ENCODE data around the gene CISH. TPM values are rescaled to one million over a fixed set of nuclear protein-coding genes. Genes with fewer than 3 reads are reported as not detected.

CISH gene
- total RNA-seq, 1 experiment from 2014 or later, result 0.30 TPM

DNA sequence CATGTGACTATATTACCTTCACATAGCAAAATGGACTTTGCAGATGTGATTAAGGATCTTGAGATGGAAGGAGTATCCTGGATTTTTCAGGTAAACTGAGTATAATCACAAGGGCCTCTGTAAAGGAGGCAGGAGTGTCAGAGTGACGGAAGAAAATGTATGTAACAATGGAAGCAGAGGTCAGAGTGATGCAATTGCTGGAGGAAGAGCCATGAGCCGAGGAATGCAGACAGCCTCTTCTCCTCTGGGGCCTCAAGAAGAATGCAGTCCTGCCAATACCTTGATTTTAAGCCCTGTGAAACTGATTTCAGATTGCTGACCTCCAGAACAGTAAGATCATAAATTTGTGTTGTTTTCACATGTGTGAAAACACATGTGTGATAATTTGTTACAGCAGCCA is 27.2 kb downstream of the CISH start:
- DNase-seq (ENCODE audit: low read depth), result no peak
- in situ Hi-C loops (cut with HindIII; ENCODE audit: low pct_unique_long_range_greater_than_20kb, low sequenced_read_pairs), result no loop called here

DNA sequence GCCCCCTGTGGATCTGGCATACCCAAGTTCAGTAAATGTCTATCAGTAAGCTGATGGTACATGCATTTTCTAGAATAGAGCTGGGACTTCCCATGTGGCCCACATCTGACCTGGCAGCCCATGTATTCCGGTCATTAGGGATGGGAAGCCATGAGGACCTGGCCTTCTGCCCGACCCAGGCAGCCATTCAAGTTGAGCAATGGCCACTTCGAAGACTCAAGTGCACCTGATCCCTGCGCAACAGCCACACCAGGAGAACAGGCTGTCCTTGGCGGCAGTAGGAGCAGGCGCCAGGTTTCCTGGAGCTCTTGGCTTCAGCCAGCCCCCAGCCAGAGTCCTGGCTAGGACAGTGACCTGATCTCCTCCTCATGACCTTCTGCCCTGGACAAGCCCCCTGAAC is 27.7 kb downstream of the CISH start:
- DNase-seq (ENCODE audit: low read depth), result no peak
- in situ Hi-C loops (cut with HindIII; ENCODE audit: low pct_unique_long_range_greater_than_20kb, low sequenced_read_pairs), result no loop called here

DNA sequence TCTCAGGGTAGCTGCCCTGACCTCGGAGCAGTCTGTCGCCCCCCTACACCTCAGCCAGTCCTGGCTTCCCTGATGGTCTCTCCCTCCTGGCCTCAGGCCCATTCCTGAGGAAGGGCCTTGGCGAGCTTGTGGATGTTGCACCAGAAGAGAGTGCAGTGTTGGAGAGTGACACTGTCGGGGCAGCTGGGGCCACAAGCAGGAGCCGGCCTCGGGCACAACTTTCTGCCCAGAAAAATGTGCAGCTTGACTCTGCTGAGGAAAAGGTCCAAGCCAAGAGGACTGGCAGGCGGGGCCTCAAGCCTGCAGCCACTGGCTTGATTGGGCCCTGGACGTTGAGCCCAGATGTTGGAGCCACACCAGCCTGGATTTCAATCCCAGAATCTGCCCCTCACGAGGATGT is 29.5 kb downstream of the CISH start:
- in situ Hi-C loops (cut with HindIII; ENCODE audit: low pct_unique_long_range_greater_than_20kb, low sequenced_read_pairs), result no loop called here
- DNase-seq (ENCODE audit: low read depth), result no peak

DNA sequence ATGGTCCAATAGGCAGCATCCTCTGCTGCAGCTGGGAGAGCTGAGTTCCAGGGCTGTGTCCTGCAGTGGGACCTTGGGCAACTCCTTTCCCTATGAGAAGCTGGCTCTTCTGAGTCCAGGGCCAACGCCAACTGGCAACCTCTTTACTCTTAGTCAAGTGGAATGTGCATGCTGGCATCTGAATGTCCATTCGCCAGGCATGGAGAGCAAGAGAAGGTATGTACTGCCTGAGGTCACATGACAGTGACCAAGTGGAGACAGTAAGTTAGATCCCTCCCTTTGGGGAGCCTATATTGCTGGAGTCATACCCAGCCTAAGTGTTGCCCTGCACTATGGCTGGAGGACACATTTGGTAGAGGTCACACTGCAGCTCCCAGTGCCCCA is 30.1 kb downstream of the CISH start:
- in situ Hi-C loops (cut with HindIII; ENCODE audit: low pct_unique_long_range_greater_than_20kb, low sequenced_read_pairs), result no loop called here

DNA sequence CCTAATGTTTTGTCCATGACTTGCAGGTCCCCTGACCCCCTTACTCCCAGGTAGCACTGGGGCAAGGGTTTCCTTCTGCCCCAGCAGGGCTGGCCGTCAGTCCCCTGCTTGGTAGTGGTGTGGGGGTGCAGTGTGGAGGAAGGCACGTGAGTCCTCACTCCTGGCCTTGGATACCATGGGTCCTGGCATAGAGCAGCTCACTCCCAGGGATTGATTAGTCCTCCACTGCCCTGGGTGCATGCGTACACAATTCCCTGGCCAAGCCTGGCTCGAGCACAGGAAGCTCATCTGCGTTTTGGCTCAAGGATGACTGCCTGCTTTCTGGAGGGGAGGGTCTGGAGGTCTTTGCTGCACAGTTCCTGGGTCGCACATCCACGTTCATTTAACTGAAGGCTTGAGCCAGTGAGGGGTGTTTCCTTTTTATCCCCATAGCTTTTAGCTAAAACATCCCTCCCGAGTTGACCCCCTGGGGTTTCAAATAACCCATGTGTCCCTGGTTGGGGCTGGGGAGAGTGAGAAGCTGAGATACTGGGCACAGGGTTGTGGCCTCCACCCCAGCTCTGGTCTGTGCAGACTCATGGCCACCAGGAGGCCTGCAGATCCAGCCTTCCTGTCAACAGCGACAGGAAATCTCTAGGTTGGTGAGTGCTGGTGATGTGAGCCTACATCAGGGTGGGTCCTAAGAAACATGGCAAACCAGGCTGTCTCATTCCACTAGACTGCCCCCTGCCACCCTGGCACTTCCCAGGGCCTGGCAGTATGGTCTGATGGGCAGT is 30.7 kb downstream of the CISH start:
- in situ Hi-C loops (cut with HindIII; ENCODE audit: low pct_unique_long_range_greater_than_20kb, low sequenced_read_pairs), result no loop called here

More for the DNA sequence above, 30.1 kb downstream of the CISH start:
- no peak for DNase-seq (ENCODE audit: low read depth)

DNA sequence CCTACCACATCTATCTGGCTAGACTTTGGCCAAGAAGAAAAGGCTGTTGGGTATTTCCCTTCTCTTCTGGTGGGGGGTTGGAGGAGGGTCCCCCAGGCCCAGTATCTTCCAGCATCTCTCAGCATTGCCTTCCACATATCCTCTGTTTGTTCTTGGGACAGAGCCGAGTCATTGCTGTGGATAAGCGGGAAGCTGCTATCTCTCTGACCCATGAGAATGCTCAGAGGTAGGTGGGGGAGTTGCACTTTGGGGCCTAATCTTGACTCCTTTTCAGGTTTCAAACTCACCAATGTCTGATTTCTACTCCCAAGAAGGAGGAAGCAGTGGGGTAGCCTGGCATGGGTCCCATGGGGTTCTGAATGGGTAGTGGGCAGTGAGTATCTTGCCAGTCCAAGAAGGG is 34.2 kb downstream of the CISH start:
- no peak for DNase-seq (ENCODE audit: low read depth)
- in situ Hi-C loops (cut with HindIII; ENCODE audit: low pct_unique_long_range_greater_than_20kb, low sequenced_read_pairs), result no loop called here

More for the DNA sequence above, 30.7 kb downstream of the CISH start:
- no peak for DNase-seq (ENCODE audit: low read depth)

DNA sequence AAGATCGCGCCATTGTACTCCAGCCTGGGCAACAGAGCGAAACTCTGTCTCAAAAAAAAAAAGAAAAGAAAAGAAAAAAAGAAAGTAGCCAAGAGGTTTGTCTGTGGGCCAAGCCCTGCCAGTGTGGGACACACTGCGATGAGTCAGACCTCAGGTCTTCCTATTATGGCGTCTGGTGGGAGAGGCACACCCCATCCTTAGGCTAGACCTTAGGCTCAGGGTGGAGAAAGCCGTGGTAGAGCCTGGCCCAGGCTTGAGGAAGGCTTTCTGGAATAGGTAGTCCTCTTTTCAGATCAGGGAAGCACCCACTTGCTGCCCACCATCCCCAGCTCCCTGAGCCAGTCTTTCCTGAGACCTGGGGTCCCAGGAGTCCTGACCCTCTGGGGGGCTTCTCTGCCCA is 36.2 kb downstream of the CISH start:
- no peak for DNase-seq (ENCODE audit: low read depth)
- in situ Hi-C loops (cut with HindIII; ENCODE audit: low pct_unique_long_range_greater_than_20kb, low sequenced_read_pairs), result no loop called here

DNA sequence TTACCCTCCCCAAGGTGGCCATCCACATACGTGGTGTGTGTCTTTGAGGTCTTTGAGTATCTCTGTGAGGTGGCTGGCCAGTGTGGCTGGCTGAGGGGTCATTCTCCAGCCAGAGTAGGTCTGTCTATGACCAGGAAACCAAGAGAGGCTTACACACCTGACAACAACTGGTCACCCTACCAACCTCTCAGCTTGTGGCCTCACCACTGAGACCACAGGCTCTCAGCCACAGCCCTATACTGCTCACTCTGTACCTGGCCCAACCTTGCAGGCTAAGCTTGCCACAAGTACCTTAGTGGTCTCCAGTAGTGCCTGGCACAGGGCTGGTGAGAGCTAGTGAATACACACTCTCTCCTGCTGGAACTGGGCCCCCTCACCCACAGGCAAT is 37.1 kb downstream of the CISH start:
- in situ Hi-C loops (cut with HindIII; ENCODE audit: low pct_unique_long_range_greater_than_20kb, low sequenced_read_pairs), result no loop called here
- DNase-seq (ENCODE audit: low read depth), result no peak

DNA sequence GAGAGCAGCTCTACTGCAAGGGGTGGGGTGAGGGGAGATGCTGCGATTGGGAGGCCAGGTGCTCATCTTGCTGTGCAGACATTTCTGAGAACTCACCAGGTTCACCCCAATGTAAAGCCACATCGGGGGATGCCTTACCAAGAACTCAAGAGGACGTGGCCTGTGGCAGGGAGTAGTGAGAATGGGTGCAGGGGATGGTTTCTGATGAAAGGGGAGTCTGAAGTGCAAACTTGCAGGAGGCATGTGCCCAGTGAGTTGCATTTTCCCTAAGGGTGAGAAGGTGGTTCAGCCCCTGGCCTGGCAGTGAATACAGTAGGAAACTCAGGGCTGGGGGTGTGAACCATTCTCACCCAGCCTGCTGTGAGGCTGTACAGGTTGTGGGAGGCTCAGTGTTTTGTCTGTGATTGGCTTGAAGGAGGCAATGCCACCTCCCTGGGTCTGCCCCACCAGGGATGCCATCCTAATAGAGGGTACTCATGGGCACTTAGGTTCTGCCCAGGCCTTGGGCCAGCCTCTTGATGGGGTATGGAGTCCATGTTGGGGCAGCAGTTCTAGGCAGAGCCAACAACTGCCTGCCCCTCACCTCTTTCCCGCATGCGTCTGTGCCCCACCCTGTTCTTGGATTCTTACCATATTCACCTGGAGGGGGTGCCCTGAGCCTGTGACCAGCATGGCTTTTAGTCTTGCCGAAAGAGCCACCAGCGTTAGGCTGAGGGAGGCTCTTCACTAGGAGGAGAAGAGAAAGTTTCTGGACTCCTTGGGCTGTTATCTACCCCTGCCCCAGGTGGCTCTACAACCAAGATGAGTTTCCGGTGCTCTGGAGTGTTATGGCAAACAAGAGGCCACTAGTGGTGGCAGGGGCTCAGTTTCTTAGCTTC is 37.8 kb downstream of the CISH start:
- DNase-seq (ENCODE audit: low read depth), result no peak
- in situ Hi-C loops (cut with HindIII; ENCODE audit: low pct_unique_long_range_greater_than_20kb, low sequenced_read_pairs), result no loop called here

DNA sequence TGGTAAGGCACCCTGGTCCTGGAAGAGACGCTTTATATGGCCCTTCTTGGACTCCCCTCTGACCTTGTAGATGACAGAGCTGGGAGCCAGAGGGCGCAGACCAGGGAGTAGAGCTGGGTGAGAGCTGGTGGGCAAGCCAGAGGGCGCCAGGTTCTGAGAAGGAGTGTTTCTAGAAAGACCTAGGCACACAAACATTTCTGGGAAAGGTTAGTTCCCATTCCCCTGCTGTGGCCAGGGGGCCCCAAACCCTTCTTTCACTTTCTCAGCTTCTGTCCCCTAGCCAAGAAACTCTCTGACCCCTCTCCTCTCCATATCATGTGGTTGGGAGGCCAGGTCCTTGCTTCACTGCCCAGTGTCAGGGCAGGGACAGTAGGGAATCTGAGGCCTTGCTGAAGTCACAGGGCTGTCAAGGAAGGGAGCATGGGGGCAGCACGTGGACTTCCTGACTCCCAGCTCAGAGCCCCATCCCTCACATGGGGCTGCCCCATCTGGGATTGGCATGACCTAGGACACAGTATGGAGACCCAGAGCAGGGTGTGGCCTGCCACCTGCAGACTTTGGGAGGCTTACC is 38.7 kb downstream of the CISH start:
- in situ Hi-C loops (cut with HindIII; ENCODE audit: low pct_unique_long_range_greater_than_20kb, low sequenced_read_pairs), result no loop called here
- DNase-seq (ENCODE audit: low read depth), result no peak

DNA sequence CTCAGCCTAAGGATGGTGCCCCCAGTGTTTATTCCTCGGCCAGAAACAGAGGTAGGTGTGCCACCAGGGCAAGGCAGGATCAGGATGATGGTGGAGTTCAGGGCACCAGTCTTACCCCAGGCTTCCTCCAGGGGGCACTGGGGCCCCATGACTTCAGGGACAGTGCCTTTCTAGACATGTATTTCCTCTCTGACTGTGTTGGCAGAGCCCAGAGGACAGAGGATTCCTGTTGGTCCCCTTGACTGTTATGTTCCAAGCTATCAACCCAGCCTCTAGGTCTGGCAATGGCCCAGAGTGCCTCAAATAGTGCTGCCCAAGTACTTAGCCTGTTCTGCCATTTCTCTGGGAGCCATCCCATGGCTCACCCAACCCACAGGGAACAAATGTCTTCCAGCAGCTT is 39.4 kb downstream of the CISH start:
- DNase-seq (ENCODE audit: low read depth), result peak; percentile 46
- in situ Hi-C loops (cut with HindIII; ENCODE audit: low pct_unique_long_range_greater_than_20kb, low sequenced_read_pairs), result no loop called here

DNA sequence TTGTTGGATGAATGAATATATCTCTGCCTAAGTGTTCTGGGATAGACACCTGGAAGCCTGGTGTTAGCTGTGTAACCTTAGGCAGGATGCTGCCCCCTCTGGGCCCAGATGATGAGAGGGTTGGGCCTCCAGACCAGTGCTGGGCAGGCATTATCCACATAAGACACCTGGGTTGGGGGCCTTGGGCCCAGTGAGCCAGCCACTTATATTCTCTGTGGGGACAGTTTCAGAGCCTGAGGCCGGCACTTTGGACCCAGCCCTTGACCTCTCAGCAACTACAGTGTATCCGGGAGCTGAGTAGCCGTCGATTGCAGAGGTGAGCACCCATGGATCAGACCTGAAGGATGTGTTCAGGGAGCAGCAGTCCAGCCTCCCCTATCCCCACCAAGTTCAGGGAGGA is 40.1 kb downstream of the CISH start:
- in situ Hi-C loops (cut with HindIII; ENCODE audit: low pct_unique_long_range_greater_than_20kb, low sequenced_read_pairs), result no loop called here
- no peak for DNase-seq (ENCODE audit: low read depth)

DNA sequence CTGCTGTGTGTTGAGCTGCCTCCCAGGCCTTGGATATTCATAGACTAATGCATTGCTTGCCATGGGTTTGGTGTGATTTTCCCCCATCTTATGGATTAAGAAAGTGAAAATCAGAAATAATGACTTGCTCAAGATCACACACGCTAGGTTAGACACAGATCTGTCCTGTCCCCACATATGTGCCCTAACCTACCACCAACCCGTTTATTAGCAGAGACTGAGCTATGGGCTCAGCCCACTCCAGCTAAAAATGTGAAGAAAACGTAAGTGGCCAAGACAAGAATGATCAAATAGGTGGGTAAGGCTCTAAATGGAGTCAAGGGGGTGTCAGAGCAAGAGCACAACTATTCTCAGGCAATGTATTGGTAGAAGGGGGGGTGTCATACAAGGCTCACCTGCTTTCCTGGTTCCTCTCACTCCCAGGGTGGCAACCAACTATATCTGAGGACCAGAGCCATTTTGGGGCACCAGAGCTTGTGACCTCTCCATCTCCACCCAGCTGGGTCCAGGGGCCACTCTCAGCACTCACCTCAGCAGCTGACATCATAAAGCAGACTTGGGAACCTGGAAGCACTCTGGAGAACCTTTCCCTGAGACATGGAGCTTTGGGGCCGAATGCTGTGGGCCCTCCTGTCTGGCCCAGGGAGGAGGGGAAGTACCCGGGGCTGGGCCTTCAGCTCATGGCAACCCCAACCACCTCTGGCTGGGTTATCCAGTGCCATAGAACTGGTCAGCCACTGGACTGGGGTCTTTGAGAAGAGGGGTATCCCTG is 40.9 kb downstream of the CISH start:
- in situ Hi-C loops (cut with HindIII; ENCODE audit: low pct_unique_long_range_greater_than_20kb, low sequenced_read_pairs), result no loop called here
- DNase-seq (ENCODE audit: low read depth), result no peak

DNA sequence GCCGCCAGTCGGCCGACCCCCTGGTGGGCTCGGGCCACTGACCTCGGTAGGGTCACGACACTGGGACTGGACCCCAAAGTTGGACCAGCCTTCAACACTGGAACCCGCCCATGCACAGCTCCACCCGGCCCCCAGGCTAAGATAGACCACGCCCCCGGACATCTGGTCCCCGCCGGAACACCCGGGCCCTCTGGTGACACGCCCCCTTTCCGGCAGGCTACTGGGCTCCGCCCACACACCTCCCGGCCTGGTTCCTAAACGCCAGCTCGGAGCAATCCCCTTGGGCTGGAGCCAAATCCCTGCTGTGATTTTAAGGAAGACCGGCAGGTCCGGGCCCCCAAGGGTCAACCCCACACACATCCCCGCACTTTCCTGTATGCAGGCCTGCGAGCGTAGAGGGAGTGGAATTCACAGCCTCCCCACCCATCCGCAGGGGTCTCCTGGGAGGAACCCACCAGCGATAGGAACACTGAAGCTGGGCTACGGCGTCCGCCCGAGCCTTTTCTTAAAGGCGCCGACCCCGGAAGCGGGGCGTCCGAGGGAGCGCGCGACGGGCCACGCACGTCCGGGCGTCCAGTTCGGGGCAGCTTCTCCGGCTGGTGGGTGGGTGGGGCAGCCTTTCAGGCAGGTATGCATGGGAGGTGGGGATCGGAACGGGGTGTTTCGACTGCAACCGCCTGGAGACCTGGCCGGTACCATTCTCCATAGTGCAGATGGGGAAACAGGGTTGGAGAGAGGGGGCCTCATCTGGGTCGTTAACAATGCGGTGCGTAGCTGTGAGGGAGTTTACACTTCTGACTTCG is 42.4 kb downstream of the CISH start, which contains the start of gene HEMK1:
Gene HEMK1 (plus strand): TSS at position 576 of the 803 bp plus-strand sequence. CDS start 1,583 bp downstream, outside the sequence.
- in situ Hi-C loops (cut with HindIII; ENCODE audit: low pct_unique_long_range_greater_than_20kb, low sequenced_read_pairs), result no loop called here

DNA sequence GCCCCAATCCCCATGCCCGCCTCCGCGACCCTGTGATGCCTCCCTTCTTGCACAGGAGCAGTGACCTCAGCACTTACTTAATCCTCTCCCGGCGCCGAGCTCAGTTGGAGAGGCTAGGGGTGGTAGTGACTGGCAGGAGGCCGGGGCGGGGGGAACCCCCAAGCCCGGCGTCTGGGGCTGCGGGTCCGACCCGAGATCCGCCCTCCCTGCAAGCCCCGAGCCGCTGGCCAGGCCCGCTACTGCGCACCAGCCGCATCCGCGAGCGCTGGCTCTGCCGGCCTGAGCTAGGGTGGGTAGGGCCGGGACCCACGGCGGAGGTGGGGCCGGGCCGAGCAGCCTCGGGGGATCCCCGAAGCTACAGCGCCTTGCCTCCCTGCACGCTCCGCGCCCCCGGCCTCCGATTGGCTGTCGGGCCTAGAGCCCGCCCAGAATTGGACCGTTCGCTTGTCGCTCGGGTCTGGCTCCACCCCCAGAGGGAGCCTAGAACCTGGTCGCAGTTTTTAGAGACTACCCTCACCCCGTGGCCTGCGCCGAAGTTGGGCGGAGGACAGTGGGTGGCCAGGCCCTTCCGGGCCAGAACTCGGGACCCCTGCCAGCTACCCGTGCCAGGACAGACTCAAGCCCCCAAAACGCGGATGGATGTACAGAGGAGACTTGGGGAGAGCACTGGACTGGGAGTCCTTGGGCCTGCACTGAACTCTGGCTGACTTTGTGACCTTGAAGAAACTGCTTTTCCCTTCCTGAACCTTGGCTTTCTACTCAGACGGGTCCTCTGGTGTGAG is 44.0 kb downstream of the CISH start, which contains the start of gene C3orf18:
Gene C3orf18 (minus strand): TSS at position 362 of the 782 bp plus-strand sequence. CDS start 2,048 bp downstream, outside the sequence.
- DNase-seq (ENCODE audit: low read depth), result peak; percentile 60

More for the DNA sequence above, 42.4 kb downstream of the CISH start, which contains the start of gene HEMK1:
- DNase-seq (ENCODE audit: low read depth), result peak; percentile 88

DNA sequence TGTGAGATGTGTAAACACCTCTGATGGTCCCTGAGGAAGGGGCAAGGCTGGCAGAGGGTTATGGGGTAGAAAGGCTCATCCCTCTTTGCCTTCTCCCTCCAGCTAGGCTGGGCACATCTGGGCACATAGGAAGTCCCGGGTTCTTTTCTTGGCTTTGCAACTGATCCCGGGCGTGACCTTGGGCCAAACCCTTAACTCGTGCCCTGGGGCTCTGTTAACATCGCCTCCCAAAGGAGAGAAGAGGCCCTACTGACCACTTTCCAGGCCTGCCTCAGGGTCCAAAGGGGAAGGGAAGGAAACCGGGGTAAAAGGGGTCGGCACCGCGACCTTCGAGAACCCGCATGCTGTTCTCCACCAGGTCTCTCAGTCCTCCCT is 44.6 kb downstream of the CISH start:
- in situ Hi-C loops (cut with HindIII; ENCODE audit: low pct_unique_long_range_greater_than_20kb, low sequenced_read_pairs), result no loop called here

More for the DNA sequence above, 44.0 kb downstream of the CISH start, which contains the start of gene C3orf18:
- in situ Hi-C loops (cut with HindIII; ENCODE audit: low pct_unique_long_range_greater_than_20kb, low sequenced_read_pairs), result no loop called here

DNA sequence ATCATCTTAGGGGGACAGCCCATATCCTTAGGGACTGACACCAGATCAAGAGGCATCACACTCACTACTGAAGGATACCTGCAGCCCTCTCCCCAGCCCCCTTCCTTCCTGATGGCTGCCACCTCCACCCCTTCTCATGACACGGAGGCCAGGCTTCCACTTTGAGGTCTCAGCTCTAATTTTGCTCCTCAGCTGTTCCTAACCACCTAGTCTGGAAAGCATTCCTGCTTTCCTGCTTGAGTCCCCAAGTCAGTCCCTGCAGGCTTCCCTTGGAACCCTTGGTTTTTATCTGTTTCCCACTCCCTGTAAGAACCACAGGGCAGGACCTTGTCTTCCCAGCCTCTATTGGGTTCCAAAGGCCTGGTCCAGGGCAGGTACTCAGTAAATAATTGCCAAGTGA is 47.3 kb downstream of the CISH start:
- no peak for DNase-seq (ENCODE audit: low read depth)
- in situ Hi-C loops (cut with HindIII; ENCODE audit: low pct_unique_long_range_greater_than_20kb, low sequenced_read_pairs), result no loop called here

More for the DNA sequence above, 44.6 kb downstream of the CISH start:
- DNase-seq (ENCODE audit: low read depth), result no peak

All from Caki2 (cell line).